Testis (tissue), 2 donors: ENCODE results near the gene WDR45B.

ENCODE experiments used
- POLR2A ChIP-seq: fragments of 450-650 bp; IDR thresholded peaks from one replicate; pipeline ENCODE4 v1.6.1; 2017; ENCODE audit warnings: antibody characterized with exemption, mild to moderate bottlenecking, moderate library complexity
- TF ChIP-seq, protein P1 (sequence below), 3 experiments: fragments of 450-650 bp in 2 of 3; fragments of 200-600 bp in 1 of 3; sonication (generic) in 1 of 3; IDR thresholded peaks; one replicate each; pipeline ENCODE4 v1.5.1; 2016 to 2019; ENCODE audit warnings: antibody characterized with exemption in 3 of 3, mild to moderate bottlenecking in 2 of 3, moderate library complexity in 1 of 3

GRCh38 chr17:82649501-82650261 is 1.4 kb upstream of the WDR45B start:
- TF ChIP-seq, protein P1, sequence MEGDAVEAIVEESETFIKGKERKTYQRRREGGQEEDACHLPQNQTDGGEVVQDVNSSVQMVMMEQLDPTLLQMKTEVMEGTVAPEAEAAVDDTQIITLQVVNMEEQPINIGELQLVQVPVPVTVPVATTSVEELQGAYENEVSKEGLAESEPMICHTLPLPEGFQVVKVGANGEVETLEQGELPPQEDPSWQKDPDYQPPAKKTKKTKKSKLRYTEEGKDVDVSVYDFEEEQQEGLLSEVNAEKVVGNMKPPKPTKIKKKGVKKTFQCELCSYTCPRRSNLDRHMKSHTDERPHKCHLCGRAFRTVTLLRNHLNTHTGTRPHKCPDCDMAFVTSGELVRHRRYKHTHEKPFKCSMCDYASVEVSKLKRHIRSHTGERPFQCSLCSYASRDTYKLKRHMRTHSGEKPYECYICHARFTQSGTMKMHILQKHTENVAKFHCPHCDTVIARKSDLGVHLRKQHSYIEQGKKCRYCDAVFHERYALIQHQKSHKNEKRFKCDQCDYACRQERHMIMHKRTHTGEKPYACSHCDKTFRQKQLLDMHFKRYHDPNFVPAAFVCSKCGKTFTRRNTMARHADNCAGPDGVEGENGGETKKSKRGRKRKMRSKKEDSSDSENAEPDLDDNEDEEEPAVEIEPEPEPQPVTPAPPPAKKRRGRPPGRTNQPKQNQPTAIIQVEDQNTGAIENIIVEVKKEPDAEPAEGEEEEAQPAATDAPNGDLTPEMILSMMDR (IDR thresholded peaks at IDR 0.05), result no peak
- TF ChIP-seq POLR2A, result no peak
